Neural progenitor cell (in vitro differentiated cells): ENCODE results near the gene NOD1. TPM values are rescaled to one million over a fixed set of nuclear protein-coding genes. Genes with fewer than 3 reads are reported as not detected.

ENCODE experiments used
- DNase-seq: peaks from one replicate; pipeline ENCODE4 v3.0.0-alpha.2; 2016; ENCODE audit warnings: low spot score
- H2AFZ ChIP-seq: fragments of 200-600 bp; sonication (generic); replicated peaks from 2 replicates; pipeline ENCODE4 v1.6.1; 2016; ENCODE audit warnings: antibody characterized with exemption
- H3F3A ChIP-seq: fragments of 200-600 bp; sonication (generic); 2 replicates; pipeline ENCODE4 v1.6.1; 2016; ENCODE audit warnings: antibody characterized with exemption, low read depth
- H3K27ac ChIP-seq: fragments of 200-600 bp; sonication (generic); 2 replicates; pipeline ENCODE4 v1.5.1; 2016; ENCODE audit warnings: mild to moderate bottlenecking
- H3K27me3 ChIP-seq: fragments of 200-600 bp; sonication (generic); 2 replicates; pipeline ENCODE4 v1.6.1; 2016; ENCODE audit warnings: mild to moderate bottlenecking, moderate library complexity
- H3K36me3 ChIP-seq: fragments of 200-600 bp; sonication (generic); 2 replicates; pipeline ENCODE4 v1.5.1; 2016
- H3K4me1 ChIP-seq: fragments of 200-600 bp; sonication (generic); 2 replicates; pipeline ENCODE4 v1.6.1; 2016; ENCODE audit warnings: mixed run types
- H3K4me2 ChIP-seq: fragments of 200-600 bp; sonication (generic); 2 replicates; pipeline ENCODE4 v1.6.1; 2016
- H3K4me3 ChIP-seq: fragments of 200-600 bp; sonication (generic); 2 replicates; pipeline ENCODE4 v1.5.1; 2016
- H3K79me2 ChIP-seq: fragments of 200-600 bp; sonication (generic); 2 replicates; pipeline ENCODE4 v1.6.1; 2016; ENCODE audit warnings: low read depth
- H3K9ac ChIP-seq: fragments of 200-600 bp; sonication (generic); 2 replicates; pipeline ENCODE4 v1.6.1; 2016
- H3K9me3 ChIP-seq: fragments of 200-600 bp; sonication (generic); 2 replicates; pipeline ENCODE4 v1.5.1; 2016; ENCODE audit warnings: low read depth
- H4K20me1 ChIP-seq: fragments of 200-600 bp; sonication (generic); 2 replicates; pipeline ENCODE4 v1.6.1; 2016; ENCODE audit warnings: low read depth
- H3K27ac Mint-ChIP-seq: 3 replicates; pipeline ENCODE4 v1.8.0; 2021; ENCODE audit warnings: mixed read lengths
- H3K27me3 Mint-ChIP-seq: 2 replicates; pipeline ENCODE4 v1.8.0; 2022; ENCODE audit warnings: low read depth, mild to moderate bottlenecking, inconsistent platforms, moderate library complexity, mixed read lengths; ENCODE audit not compliant: insufficient read depth
- H3K36me3 Mint-ChIP-seq: 3 replicates; pipeline ENCODE4 v1.8.0; 2021; ENCODE audit warnings: mixed read lengths
- H3K4me1 Mint-ChIP-seq: 3 replicates; pipeline ENCODE4 v1.8.0; 2021; ENCODE audit warnings: mixed read lengths
- H3K4me3 Mint-ChIP-seq: 3 replicates; pipeline ENCODE4 v1.8.0; 2021; ENCODE audit warnings: mild to moderate bottlenecking, moderate library complexity, mixed read lengths
- H3K9me3 Mint-ChIP-seq: 3 replicates; pipeline ENCODE4 v1.8.0; 2020; ENCODE audit warnings: mixed read lengths
- CTCF ChIP-seq: fragments of 200-600 bp; sonication (generic); IDR thresholded peaks from 2 replicates; pipeline ENCODE4 v1.5.1; 2017; ENCODE audit warnings: antibody characterized with exemption, mild to moderate bottlenecking
- EZH2 ChIP-seq: fragments of 200-600 bp; sonication (generic); IDR thresholded peaks from 2 replicates; pipeline ENCODE4 v1.6.1; 2017; ENCODE audit warnings: antibody characterized with exemption, mild to moderate bottlenecking, moderate library complexity
- EZH2phosphoT487 ChIP-seq: fragments of 200-600 bp; sonication (generic); IDR thresholded peaks from 2 replicates; pipeline ENCODE4 v1.6.1; 2017; ENCODE audit warnings: antibody characterized with exemption
- total RNA-seq: library from RNA; depleted of rRNA; stranded (reverse); fragments of >200 nt; gene quantifications from 2 replicates; pipeline ENCODE4 v1.2.3, GENCODE V29; 2015; ENCODE audit warnings: low replicate concordance

Gene NOD1
- total RNA-seq, 1 donor from 2014 or later, result 5.0 TPM

GRCh38 chr7:30476459-30477145, 2.0 kb downstream of the NOD1 start:
- peak overlapping the region; percentile 36 for H3K4me3 Mint-ChIP-seq
- no peak overlapping the region for H3K4me2 ChIP-seq

GRCh38 chr7:30475580-30475979, 3.0 kb downstream of the NOD1 start:
- peaks cover 21% of the 10 kb centered on the region for H3K4me1 Mint-ChIP-seq
- H3K27ac ChIP-seq, result no peak overlapping the region
- no peaks in the 10 kb centered on the region for H3K27me3 Mint-ChIP-seq

More at GRCh38 chr7:30476459-30477145, 2.0 kb downstream of the NOD1 start:
- H3F3A ChIP-seq, result peaks cover 9% of the 10 kb centered on the region
- no peak overlapping the region for H3K4me3 ChIP-seq
- H3K9me3 ChIP-seq, result no peaks in the 10 kb centered on the region
- no peak overlapping the region for H2AFZ ChIP-seq
- Mint-ChIP-seq H3K27me3 (no peaks in the 10 kb centered on the region), H3K9me3 (peaks cover 3% of the 10 kb centered on the region), H3K4me1 (peaks cover 11% of the 10 kb centered on the region), H3K36me3 (no peaks in the 10 kb centered on the region), H3K27ac (no peak overlapping the region)
- H3K36me3 ChIP-seq, result no peaks in the 10 kb centered on the region
- TF ChIP-seq EZH2 (no peak), EZH2phosphoT487 (no peak), CTCF (no peak)
- H4K20me1 ChIP-seq, result no peaks in the 10 kb centered on the region
- H3K4me1 ChIP-seq, result peaks cover 12% of the 10 kb centered on the region
- H3K27me3 ChIP-seq, result peaks cover 39% of the 10 kb centered on the region
- DNase-seq, result no peak
- no peaks in the 10 kb centered on the region for H3K79me2 ChIP-seq
- H3K27ac ChIP-seq, result no peak overlapping the region
- H3K9ac ChIP-seq, result no peak overlapping the region

GRCh38 chr7:30474893-30475292, 3.7 kb downstream of the NOD1 start:
- H3K4me1 ChIP-seq, result peaks cover 15% of the 10 kb centered on the region
- H3K9ac ChIP-seq, result no peak overlapping the region
- H3K27me3 ChIP-seq, result peaks cover 35% of the 10 kb centered on the region
- no peak overlapping the region for H3K4me3 ChIP-seq
- peaks cover 28% of the 10 kb centered on the region for H3K4me1 Mint-ChIP-seq
- peaks cover 3% of the 10 kb centered on the region for H3K9me3 Mint-ChIP-seq
- no peak overlapping the region for H3K27ac Mint-ChIP-seq
- no peaks in the 10 kb centered on the region for H3K36me3 Mint-ChIP-seq
- H3K27me3 Mint-ChIP-seq, result no peaks in the 10 kb centered on the region
- H3K4me3 Mint-ChIP-seq, result no peak overlapping the region
- TF ChIP-seq EZH2phosphoT487, result no peak
- no peak for TF ChIP-seq EZH2
- TF ChIP-seq CTCF, result no peak
- no peak for DNase-seq
- H3K79me2 ChIP-seq, result no peaks in the 10 kb centered on the region
- H3K4me2 ChIP-seq, result no peak overlapping the region
- H3K36me3 ChIP-seq, result no peaks in the 10 kb centered on the region
- H3K9me3 ChIP-seq, result no peaks in the 10 kb centered on the region
- H3F3A ChIP-seq, result peaks cover 9% of the 10 kb centered on the region
- H4K20me1 ChIP-seq, result no peaks in the 10 kb centered on the region
- H3K27ac ChIP-seq, result no peak overlapping the region
- H2AFZ ChIP-seq, result no peak overlapping the region

More at GRCh38 chr7:30475580-30475979, 3.0 kb downstream of the NOD1 start:
- DNase-seq, result no peak
- no peak overlapping the region for H3K9ac ChIP-seq
- peaks cover 39% of the 10 kb centered on the region for H3K27me3 ChIP-seq
- no peaks in the 10 kb centered on the region for H3K36me3 ChIP-seq
- Mint-ChIP-seq H3K4me3 (no peak overlapping the region), H3K9me3 (peaks cover 3% of the 10 kb centered on the region), H3K36me3 (no peaks in the 10 kb centered on the region), H3K27ac (no peak overlapping the region)
- no peak overlapping the region for H2AFZ ChIP-seq
- no peak overlapping the region for H3K4me3 ChIP-seq
- no peaks in the 10 kb centered on the region for H3K9me3 ChIP-seq
- H3K79me2 ChIP-seq, result no peaks in the 10 kb centered on the region
- peaks cover 9% of the 10 kb centered on the region for H3F3A ChIP-seq
- H3K4me1 ChIP-seq, result peaks cover 15% of the 10 kb centered on the region
- H4K20me1 ChIP-seq, result no peaks in the 10 kb centered on the region
- TF ChIP-seq CTCF (no peak), EZH2 (no peak), EZH2phosphoT487 (no peak)
- H3K4me2 ChIP-seq, result no peak overlapping the region
